ENCODE measurements around the gene SLCO3A1.

SLCO3A1 gene

DNA sequence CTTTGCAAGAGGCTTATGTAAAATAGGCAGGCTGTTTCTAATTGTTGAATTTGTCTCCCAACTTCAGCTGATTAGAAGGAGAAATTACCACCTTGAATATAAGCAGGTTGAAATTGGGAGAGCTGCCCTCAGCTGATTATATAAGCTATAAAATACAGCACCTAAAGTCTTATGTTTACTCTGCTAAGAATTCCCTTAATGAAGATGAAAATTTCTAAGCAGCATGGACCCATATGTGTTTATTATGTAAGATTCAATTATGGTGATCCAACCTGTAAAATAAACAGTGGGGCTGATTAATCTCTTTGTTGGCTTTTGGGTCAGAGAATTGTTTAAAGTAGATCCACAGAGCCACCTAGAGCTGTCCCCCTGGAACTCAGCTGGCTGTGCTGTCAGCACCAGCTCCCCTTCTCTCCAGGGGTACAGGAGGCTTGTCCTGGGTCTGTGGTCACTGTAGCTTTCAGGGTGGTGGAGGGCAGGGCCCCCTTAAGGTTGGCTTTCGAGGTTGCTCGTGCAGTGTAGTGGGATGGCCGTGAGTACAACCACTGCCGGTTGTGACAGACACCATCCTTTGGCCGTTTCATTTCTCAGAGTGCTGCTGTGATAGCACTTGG lies 9.5 kb downstream of the SLCO3A1 start:
- no peak for DNase-seq

DNA sequence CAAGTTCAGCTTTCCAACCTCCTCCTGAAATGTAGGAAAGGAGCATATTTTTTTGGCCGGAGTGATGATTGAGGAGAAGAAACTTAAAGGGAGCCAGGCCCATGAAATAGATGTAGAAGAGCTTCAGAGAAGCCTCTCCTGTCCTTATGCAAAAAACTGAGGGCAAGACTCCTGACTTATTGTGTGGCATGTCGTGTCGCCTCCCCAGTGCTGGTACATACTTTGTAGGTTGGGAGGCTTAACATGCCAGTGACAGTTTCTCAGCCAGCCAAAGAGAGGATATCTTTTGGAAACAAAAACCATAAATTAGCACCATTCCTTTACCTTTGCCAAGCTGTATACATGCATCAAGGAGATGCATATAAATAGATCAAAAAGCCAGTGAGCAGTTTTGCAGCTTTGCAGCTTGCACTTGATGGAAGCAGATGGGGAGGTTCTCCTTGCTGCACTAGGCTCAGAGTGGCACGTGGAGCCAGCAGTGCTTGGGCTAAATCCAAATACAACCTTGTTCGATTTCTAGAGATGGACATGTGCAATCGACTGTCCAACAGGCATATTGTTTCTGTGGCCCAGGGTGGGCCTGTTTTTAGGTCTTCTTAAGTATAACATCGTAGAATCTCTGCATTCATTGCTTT lies 10.2 kb downstream of the SLCO3A1 start:
- no peak for DNase-seq

DNA sequence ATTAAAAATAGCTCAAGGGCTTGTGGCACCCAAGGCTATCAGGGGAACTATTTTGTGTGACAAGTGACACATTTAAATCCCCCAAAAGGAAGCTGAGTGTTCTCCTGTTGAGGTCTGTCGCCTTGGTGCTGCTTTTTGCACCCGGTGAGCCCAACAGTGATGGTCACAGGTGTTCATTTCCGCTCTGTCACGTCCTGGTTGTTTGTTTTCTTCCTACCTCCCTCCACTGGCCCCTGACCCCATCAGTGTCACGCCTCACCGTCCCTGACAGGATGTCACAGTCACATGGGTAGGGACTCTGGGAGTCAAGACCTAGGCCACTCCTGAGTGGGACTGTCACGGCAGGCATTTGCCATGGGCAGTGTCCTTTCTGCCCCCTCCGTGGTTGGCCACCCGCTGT lies 11.2 kb downstream of the SLCO3A1 start:
- DNase-seq = no peak

DNA sequence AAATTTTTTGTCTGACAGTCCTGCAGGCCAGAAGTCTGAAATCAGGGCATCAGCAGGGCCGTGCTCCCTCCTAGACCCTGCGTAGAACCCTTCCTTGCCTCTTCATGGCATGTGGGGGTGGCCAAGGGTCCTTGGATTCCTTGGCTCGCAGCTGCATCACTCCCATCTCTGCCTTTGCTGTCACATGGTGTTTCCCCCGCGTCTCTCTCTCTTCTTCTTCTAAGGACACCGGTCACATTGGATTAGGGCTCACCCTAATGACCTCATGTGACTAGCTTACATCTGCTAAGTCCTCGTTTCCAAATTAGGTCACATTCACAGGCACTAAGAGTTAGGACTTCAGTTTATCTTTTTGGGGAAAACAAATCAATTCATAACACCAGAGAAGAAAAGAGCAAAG lies 12.0 kb downstream of the SLCO3A1 start:
- DNase-seq = no peak

DNA sequence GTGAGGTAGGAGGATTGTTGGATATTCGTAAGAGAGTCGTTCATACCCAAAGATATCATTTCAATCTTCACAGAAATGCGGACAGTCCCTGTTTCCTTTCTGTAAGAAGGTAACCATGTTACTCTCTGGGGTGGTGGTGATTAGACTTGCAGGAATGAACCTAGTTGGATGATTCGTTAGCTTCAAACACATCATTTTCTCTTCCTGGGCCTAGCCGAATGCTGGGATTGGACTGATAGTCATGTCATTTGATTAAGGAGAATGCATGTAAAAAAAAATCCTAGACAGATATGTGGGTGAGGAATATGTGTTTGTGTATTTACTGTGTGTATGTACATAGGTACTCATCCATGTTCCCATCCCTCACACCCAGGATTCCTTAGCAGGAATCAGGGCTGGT lies 12.4 kb downstream of the SLCO3A1 start:
- DNase-seq = peak; percentile 18

DNA sequence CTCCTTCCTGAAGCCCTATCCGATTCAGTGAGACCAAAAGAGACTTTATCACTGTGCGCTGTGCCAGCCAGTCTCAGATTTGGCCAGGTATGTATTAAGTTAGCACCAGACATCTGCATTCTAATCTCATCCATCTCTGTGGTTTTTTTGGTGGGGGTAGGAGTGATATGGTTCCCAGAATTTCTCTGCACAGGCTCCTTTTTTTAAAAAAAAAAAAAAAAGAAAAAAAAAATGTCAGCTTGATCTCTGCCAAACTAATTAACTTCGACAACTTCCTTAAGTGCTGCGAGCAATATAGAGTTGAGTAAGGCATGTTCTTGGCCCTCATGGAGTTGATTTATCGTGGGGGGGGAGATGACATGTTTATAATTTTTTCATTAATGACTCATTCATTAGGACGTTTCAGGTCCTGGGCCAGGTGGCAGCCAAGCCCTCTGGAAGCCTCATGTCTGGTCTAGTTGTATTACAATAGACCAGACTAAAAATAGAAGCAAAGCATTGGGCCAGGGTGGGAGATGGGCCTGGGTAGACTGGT lies 12.9 kb downstream of the SLCO3A1 start:
- peak; percentile 45 for DNase-seq

DNA sequence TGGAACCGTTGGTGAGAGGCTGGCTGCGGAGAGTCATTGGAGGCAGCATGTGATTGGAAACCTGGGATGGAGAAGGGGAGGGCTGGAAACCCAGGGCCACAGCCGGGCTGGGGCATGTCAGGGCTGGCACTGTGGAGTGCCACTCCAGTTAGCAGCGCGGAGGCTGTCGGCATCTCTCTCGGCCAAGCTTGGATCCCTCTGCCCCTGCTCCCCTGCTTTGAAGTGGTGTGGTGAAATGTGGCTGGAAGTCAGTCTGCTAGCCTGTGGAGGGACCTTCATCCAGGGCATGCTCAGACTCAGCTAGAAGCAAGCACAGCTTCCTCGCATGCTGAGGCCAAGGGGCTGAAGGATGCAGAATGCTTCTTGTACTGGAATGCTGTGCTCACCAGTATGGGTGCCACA lies 13.5 kb downstream of the SLCO3A1 start:
- DNase-seq = peak; percentile 8

DNA sequence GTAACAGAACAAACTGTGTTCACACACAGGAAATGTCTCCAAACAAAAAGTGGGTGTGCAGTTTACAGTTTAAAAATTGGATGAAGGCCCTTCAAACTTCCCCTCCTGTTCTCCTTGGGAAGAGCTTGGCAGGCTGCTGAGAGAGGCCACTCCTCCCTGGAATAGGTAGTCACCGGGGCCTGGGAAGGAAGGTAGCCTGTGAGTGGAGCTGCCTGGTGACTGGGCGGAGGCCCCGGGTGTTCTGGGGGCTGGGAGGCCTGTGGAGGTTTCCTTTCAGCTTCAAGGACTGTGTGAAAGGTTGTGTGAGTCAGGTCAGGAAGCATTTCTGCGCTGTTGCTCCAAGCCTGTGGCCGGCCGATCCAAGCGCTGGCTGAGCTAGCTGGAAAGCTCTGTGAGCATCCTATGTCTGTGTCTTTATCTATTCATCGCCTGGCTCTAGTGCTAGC lies 14.1 kb downstream of the SLCO3A1 start:
- peak; percentile 94 for DNase-seq

DNA sequence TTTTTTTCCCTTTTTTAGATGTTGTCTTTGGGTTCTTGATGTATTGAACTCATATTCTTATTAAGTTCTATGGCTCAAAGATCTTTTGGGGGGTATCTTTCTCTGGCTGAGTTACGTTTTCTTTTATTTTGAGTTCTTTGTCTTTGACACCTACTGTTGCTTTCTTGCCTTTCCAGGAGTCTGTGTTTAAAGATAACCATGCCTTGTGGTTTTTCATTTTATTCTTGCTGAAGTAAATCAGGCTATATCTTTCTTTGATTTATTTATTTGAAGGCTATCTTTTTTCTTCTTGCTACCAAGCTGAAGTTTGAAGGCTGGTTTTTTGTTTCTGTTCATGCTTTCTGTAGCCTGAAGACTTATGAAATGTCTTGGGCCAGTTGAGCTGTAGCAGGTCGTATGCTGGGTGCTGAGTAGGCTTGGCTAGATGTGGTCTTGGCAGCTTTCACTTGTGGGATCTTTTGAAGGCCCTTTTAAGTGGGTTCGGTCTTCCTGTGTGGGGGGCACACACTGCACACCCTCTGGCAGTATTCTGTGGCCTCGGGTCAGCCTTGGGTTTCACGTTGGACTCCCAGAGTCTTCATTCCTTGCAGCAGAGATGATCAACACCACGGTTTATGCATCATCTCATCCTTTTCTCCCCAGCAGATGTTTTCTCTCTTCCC lies 17.5 kb downstream of the SLCO3A1 start:
- DNase-seq = no peak

DNA sequence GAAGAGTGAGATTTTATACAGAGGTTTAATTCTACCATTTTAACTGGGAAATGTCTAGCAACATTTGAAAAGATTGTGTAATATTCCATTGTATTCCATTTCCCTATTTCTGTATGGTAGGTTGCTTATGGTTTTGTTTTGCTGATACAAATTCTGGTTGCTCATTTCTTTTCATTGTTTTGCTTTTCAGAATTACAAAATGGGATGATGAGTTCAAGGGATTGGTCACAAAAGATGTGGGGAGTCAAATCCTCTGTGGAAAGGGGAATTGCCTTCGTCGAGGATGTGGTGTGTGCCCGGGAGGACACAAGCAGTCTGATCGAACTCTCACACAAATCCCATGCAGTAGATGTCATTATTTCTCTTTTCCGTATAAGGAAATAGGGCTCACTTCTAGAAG lies 18.3 kb downstream of the SLCO3A1 start:
- no peak for DNase-seq

DNA sequence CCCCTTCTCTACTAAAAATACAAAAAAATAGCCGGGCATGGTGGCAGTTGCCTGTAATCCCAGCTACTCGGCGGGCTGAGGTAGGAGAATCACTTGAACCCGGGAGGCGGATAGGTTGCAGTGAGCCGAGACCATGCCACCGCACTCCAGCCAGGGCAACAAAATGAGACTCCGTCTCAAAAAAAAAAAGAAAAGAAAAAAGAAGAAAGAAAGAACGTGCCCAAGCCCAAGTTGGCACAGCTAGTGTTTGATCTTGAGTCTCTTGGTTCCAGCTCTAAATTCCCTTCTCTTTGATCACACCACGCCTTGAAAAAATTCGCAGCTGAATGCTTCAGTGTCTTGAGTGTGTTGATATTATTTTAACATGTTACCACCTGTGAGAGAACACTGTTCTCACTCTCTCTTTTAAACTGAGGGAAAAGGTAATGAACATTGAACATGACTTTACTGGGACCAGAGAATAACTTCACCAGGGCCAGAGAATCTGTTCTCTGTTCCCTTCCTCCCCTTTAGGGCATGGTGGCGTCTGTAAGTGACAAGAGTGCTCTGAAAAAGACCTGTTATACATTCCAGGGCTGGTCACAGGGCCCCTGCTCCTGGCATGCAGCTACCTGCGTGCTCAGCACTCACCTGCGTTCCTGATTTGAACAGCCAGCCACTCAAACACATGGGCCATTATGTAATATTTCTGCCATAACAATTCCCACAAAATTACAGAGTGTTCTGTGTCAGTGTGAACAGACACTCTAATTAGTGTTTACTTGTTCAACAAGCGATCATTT lies 19.0 kb downstream of the SLCO3A1 start:
- DNase-seq = no peak

DNA sequence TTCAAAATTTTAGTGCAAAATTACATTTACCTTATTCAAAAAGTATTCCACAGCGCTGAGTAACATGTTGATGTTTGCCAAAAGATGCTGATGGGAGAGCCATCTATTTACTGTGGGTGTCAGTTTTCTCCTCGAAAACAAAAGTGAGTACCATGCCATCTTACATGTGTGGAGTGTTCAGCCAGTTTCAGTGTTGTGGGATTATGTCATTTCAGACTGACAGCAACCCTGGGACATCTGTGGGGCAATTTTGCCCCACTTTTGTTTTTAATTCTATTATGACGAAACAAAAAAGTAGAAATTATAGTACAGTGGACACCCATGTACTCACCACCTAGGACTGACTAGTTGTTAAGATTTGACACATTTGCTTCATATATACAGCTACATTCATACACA lies 19.6 kb downstream of the SLCO3A1 start:
- DNase-seq = no peak

DNA sequence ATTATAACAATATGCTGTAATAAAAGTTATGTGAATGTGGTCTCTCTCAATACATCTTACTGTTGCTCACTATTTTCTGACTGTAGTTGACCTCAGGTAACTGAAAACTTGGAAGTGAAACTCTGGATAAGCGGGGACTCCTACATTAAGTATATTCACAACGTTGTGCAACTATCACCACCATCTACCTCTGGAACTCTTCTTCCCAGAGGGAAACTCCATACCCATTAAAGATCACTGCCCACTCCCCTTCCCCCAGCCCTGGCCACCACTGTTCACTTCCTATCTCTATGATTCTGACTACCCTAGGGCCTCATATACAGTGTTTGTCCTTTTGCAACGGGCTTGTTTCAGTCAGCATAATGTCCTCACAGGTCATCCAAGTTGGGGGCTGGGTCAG lies 20.7 kb downstream of the SLCO3A1 start:
- no peak for DNase-seq

DNA sequence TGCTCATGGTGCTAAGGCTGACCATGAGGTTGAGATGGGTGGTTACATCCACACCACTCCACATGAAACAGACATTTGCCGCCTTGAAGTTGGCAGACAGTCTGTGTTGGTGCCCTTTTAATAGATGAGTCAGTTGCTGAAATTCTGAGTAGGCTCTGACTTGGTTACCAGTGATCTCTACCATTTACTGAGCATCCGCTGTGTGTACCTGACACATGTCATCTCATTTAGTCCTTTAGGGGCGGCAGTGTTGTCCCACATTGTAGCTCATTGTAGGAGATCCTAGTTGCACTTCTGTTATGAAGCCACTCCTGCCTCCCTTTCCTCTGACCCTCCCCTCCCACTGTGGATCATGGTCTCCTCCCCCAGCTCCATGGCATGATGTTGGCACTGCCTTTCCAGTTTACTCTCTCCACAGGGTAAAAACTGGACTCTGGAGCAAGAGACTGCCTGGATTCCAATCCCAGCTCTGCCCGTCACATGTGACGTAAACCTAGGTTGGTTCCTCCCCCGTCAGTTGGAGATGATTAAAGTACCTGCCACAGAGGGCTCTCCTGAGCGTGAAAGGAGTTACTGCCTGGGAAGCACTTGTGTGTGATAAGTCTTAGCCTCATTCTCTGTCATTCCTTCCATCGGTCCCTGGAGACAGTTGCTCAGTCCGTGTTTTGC lies 21.6 kb downstream of the SLCO3A1 start:
- no peak for DNase-seq

DNA sequence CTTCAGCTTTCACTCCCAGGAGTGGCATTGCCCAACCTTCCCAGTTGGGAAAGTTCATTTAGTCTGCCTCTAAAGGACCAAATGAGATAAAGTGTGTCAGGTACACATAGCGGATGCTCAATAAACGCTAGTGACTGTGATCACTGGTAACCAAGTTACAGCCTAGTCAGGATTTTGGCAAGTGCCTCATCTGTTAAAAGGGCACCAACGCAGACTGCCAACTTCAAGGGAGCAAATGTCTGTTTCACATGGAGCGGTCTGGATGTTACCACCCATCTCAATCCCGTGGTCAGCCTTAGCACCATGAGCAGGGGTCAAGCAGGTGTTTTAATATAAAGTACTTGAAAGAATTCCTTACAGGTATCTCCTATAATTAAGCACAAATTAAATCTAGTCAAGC lies 22.7 kb downstream of the SLCO3A1 start:
- DNase-seq = no peak

DNA sequence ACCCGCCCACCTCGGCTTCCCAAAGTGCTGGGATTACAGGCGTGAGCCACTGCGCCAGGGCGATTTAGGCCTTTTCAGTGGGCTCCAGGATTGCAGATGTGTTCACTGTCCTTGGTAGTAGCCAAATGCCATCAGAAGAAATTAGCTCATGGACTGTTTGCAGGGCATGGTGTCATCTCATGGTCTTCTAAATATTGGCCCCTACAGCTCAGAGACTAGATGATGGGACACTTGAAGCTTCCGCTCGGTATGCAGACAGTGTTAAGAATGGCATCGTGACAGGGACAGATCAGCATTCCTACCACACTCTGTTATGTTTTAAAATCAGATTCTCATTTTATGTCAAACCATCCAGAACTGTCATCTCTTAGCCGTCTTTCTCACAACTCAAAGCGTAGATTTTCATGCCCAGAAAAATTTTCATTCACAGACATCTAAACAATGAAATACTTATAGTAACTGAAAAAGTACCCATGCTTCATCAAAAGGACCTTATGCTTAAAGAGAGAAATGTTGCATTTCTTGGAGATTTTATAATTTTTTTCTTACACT lies 24.9 kb downstream of the SLCO3A1 start:
- no peak for DNase-seq

DNA sequence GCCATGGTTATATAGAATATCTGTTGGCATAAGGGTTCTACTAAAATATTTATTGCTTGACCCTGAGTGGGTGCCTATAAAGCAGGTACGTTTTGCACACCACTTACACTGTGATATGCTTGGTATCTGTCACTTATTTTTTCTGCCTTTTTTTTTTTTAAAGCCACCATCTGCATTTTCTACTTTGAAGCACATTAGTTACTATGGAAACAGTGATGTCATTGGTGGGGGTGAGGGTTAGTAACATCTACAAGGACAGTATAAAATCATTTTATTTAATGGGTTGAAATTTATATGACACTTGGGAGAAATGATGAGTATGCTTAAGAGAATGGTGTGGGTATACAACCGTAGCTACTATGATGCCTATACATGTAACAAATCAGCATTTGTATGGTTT lies 25.6 kb downstream of the SLCO3A1 start:
- no peak for DNase-seq

DNA sequence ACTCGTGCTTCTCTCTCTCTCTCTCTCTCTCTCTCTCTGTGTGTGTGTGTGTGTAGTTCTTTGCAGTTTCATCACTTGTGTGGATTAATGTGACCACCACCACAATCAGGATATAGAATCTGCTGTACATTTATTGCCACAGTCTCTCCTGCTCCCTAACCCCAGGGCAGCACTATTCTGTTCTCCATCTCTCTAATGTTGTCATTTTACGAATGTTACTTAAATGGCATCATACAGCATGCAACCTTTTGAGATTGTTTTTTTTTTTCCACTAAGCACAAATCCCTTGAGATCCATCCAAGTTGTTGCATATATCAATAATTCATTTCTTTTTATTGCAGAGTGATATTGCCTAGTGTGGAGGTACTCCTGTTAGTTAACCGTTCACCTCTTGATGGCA lies 26.9 kb downstream of the SLCO3A1 start:
- no peak for DNase-seq

DNA sequence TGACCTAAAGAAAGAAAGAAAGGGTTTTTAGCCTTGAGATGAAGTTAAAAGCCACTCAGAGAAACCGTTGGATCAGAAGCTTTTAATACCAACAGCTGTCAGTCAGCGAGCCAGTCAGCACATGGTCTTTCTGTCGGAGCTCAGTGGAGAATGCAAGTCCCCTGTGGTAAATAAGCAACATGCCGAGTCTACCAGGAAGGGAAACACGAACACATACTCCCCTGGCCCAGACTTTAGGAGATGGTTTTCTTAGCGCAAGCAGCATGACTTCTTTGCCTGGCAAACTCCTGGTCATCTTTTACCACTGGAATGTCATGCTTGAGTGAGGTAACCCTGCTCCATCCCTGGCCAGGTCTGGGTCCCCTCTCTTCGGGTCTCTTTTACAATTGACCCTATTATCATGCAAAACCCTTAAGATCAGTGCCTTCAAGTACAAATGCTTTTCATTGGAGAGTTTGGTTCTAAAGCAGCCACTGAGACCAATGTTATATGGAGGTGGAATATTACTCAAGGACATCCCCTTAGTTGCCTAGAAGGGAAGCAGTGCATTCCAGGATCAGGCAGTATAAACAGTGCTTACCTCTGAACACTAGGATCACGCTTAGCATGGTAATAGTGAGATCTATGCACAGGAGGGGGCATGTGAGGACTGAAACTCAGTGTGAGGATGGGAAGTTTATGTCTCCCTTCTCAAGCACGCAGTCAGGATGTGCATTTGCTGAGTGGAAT lies 28.2 kb downstream of the SLCO3A1 start:
- DNase-seq = no peak

DNA sequence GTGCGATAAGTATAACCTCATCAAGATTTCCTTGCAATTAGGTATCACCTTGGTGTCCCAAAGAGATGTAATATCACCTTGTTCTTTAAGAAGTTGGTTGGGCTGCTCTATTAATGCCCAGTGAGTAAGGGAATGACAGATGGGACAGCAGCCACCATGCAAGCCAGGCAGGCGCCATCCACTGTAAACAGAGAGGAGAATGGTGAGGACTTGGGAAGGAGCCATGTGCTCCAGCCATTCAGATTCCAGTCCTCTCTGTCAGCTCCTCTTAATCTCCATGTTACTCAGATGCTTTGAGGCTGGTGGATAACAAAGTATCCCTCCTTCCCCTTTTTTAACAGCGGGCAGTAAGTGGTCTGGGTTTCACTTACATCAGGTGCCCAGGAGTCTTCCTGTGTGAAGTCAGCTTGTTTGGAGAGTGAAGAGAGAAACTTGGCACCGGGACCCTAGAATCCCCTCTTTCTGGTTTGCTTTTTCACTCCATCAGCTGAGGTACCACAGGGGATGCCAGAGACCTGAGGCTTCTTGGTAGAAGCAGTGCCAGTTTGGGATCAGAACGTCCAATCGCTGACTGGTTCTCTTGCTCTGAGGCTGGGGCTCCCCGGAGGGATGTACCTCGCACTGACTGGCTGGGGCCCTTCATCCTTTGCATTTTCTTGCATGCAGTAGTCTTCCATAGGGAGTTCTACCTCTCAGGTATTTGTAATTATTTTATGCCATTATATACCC lies 29.5 kb downstream of the SLCO3A1 start:
- peak; percentile 29 for DNase-seq

DNA sequence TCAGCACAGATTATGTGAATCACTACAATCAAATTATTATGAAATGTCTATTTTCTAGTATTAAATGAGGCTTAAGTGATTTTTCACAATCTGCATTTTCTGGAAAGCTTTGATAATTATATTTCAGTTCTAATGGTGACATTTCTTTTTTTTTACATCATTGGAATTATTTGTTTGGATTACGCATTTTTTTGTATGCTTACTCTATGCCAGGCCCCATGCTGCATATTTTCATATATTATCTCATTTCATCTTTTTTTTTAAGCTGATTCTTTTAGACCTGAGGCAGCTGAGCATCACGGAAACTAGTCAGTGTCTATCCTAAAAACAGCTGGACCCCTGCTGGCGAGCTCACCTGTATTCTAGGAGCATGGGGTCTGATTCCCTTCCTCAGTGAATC lies 31.1 kb downstream of the SLCO3A1 start:
- peak; percentile 55 for DNase-seq

All from HCEC 1CT (cell line).